HepG2 (cell line): ENCODE data around the gene NUP62. TPM values are rescaled to one million over a fixed set of nuclear protein-coding genes. Genes with fewer than 3 reads are reported as not detected.

Experiments
- ATAD3A ChIP-seq: sonication (generic); formaldehyde crosslinking; IDR thresholded peaks from 2 replicates; pipeline ENCODE4 v1.4.0; 2020; ENCODE audit warnings: missing genetic modification reagents
- GTF3A ChIP-seq: sonication (generic); formaldehyde crosslinking; conservative IDR thresholded peaks from 2 replicates; pipeline ENCODE4 v1.4.0; 2020; ENCODE audit warnings: mild to moderate bottlenecking, missing genetic modification reagents
- NR2F6 ChIP-seq, 2 experiments: IDR thresholded peaks; 2 replicates each; pipeline ENCODE4 v1.6.1; 2016; ENCODE audit warnings: antibody characterized with exemption in 1 of 2, mild to moderate bottlenecking in 1 of 2
- TAF1 ChIP-seq: sonication (generic); formaldehyde crosslinking; IDR thresholded peaks from 2 replicates; pipeline ENCODE4 v1.4.0; 2020; ENCODE audit warnings: missing genetic modification reagents
- ZBTB3 ChIP-seq: sonication (generic); formaldehyde crosslinking; IDR thresholded peaks from 2 replicates; pipeline ENCODE4 v1.4.0; 2020; ENCODE audit warnings: low read depth, mild to moderate bottlenecking, moderate library complexity, missing genetic modification reagents, borderline replicate concordance
- ZNF317 ChIP-seq: sonication (generic); formaldehyde crosslinking; IDR thresholded peaks from 2 replicates; pipeline ENCODE4 v1.5.0; 2020; ENCODE audit warnings: mild to moderate bottlenecking, missing genetic modification reagents
- polyA plus RNA-seq, 8 experiments: library from polyadenylated mRNA; depleted of rRNA in 3 of 8; stranded (reverse) in 7 of 8; unstranded in 1 of 8; fragments of >200 nt; fragmentation: Illumina TruSeq in 4 of 8; extraction: Trizol in 4 of 8; gene quantifications; 2 replicates each; pipeline versions ENCODE4 v1.2.1 to v1.2.3, GENCODE V29; 2011 to 2016; ENCODE audit warnings: low read depth in 4 of 8, missing spikeins in 1 of 8, mixed read lengths in 1 of 8; ENCODE audit not compliant: insufficient read depth in 1 of 8
- total RNA-seq, 5 experiments: library from RNA; depleted of rRNA; stranded (reverse); fragments of >200 nt; fragmentation: Illumina TruSeq; extraction: Trizol; gene quantifications; 2 replicates each; pipeline ENCODE4 v1.2.3, GENCODE V29; 2016; ENCODE audit warnings: low read depth in 1 of 5
- TF ChIP-seq, protein P1 (sequence below): IDR thresholded peaks from 2 replicates; pipeline ENCODE4 v1.6.1; 2012; ENCODE audit warnings: low read length, improper control_type of control experiment
- TF ChIP-seq, protein P2 (sequence below): sonication (generic); formaldehyde crosslinking; IDR thresholded peaks from 2 replicates; pipeline ENCODE4 v1.4.0; 2020; ENCODE audit warnings: missing genetic modification reagents, borderline replicate concordance
- TF ChIP-seq, protein P3 (sequence below): sonication (generic); formaldehyde crosslinking; IDR thresholded peaks from 2 replicates; pipeline ENCODE4 v1.4.0; 2020; ENCODE audit warnings: mild to moderate bottlenecking, missing genetic modification reagents
- TF ChIP-seq, protein P4 (sequence below): sonication (generic); formaldehyde crosslinking; IDR thresholded peaks from 2 replicates; pipeline ENCODE4 v1.9.0; 2021; ENCODE audit warnings: mild to moderate bottlenecking, missing genetic modification reagents
- TF ChIP-seq, protein P5 (sequence below): sonication (generic); formaldehyde crosslinking; IDR thresholded peaks from 2 replicates; pipeline ENCODE4 v1.5.1; 2020; ENCODE audit warnings: missing genetic modification reagents, mild to moderate bottlenecking, borderline replicate concordance

NUP62 gene
- total and polyA plus RNA-seq, 2 of the 13 experiments (the other 11 are each of a cell fraction or from before 2014, with no cell fraction given) = 16.5 to 41.5 TPM

DNA sequence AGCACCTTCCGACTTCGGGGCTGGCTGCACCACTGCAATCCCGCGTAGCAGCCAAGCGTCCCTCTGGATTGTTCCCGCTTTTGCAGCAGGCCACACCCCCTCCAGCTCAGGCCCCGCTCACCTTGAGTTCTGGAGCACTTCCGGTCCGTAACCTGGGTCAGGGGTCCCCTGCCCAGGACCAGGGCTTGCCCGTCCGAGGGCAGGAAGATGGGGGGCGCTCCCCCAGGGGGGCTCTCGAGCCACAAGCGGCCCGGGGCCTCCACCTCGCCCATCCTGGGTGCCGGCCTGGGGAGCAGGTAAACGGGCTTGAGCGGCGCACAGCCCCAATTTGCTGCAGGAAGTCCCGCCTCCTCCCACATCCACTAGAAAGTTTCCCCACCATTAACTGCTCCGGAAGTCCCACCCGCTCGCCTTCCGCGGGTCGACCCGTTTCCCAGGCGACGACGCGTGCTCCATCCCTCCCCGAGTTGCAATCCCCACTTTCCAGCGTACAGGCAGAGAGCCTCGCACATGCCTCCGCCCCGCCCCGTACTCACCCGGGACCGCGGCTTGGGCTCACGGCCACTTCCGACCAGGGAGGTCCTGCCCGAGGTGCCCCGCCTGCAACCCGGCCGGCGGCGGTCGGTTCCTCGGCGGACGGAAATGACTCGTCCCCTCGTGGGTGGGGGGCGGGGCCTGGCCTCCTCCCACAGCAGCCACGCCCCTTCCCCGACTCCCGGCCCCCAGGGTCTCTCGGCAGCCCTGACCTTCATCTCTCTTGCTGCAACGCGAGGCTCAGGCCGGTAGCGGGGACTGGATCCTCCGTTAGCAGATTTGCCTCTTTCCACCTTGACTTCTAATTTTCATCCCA lies 62.1 kb downstream of the NUP62 start, which contains the start of gene PNKP (continued):
- TF ChIP-seq ZNF317 = peak; percentile 84
- TF ChIP-seq, protein P1, sequence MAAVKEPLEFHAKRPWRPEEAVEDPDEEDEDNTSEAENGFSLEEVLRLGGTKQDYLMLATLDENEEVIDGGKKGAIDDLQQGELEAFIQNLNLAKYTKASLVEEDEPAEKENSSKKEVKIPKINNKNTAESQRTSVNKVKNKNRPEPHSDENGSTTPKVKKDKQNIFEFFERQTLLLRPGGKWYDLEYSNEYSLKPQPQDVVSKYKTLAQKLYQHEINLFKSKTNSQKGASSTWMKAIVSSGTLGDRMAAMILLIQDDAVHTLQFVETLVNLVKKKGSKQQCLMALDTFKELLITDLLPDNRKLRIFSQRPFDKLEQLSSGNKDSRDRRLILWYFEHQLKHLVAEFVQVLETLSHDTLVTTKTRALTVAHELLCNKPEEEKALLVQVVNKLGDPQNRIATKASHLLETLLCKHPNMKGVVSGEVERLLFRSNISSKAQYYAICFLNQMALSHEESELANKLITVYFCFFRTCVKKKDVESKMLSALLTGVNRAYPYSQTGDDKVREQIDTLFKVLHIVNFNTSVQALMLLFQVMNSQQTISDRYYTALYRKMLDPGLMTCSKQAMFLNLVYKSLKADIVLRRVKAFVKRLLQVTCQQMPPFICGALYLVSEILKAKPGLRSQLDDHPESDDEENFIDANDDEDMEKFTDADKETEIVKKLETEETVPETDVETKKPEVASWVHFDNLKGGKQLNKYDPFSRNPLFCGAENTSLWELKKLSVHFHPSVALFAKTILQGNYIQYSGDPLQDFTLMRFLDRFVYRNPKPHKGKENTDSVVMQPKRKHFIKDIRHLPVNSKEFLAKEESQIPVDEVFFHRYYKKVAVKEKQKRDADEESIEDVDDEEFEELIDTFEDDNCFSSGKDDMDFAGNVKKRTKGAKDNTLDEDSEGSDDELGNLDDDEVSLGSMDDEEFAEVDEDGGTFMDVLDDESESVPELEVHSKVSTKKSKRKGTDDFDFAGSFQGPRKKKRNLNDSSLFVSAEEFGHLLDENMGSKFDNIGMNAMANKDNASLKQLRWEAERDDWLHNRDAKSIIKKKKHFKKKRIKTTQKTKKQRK = no peak
- TF ChIP-seq NR2F6 (IDR thresholded peaks at IDR 0.05) = no peak
- TF ChIP-seq NR2F6 (CRISPR knock-in tag; IDR thresholded peaks at IDR 0.05) = peak; percentile 68
- TF ChIP-seq, protein P2, sequence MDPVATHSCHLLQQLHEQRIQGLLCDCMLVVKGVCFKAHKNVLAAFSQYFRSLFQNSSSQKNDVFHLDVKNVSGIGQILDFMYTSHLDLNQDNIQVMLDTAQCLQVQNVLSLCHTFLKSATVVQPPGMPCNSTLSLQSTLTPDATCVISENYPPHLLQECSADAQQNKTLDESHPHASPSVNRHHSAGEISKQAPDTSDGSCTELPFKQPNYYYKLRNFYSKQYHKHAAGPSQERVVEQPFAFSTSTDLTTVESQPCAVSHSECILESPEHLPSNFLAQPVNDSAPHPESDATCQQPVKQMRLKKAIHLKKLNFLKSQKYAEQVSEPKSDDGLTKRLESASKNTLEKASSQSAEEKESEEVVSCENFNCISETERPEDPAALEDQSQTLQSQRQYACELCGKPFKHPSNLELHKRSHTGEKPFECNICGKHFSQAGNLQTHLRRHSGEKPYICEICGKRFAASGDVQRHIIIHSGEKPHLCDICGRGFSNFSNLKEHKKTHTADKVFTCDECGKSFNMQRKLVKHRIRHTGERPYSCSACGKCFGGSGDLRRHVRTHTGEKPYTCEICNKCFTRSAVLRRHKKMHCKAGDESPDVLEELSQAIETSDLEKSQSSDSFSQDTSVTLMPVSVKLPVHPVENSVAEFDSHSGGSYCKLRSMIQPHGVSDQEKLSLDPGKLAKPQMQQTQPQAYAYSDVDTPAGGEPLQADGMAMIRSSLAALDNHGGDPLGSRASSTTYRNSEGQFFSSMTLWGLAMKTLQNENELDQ (CRISPR knock-in tag) = no peak
- TF ChIP-seq, protein P3, sequence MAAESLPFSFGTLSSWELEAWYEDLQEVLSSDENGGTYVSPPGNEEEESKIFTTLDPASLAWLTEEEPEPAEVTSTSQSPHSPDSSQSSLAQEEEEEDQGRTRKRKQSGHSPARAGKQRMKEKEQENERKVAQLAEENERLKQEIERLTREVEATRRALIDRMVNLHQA = no peak
- TF ChIP-seq, protein P4, sequence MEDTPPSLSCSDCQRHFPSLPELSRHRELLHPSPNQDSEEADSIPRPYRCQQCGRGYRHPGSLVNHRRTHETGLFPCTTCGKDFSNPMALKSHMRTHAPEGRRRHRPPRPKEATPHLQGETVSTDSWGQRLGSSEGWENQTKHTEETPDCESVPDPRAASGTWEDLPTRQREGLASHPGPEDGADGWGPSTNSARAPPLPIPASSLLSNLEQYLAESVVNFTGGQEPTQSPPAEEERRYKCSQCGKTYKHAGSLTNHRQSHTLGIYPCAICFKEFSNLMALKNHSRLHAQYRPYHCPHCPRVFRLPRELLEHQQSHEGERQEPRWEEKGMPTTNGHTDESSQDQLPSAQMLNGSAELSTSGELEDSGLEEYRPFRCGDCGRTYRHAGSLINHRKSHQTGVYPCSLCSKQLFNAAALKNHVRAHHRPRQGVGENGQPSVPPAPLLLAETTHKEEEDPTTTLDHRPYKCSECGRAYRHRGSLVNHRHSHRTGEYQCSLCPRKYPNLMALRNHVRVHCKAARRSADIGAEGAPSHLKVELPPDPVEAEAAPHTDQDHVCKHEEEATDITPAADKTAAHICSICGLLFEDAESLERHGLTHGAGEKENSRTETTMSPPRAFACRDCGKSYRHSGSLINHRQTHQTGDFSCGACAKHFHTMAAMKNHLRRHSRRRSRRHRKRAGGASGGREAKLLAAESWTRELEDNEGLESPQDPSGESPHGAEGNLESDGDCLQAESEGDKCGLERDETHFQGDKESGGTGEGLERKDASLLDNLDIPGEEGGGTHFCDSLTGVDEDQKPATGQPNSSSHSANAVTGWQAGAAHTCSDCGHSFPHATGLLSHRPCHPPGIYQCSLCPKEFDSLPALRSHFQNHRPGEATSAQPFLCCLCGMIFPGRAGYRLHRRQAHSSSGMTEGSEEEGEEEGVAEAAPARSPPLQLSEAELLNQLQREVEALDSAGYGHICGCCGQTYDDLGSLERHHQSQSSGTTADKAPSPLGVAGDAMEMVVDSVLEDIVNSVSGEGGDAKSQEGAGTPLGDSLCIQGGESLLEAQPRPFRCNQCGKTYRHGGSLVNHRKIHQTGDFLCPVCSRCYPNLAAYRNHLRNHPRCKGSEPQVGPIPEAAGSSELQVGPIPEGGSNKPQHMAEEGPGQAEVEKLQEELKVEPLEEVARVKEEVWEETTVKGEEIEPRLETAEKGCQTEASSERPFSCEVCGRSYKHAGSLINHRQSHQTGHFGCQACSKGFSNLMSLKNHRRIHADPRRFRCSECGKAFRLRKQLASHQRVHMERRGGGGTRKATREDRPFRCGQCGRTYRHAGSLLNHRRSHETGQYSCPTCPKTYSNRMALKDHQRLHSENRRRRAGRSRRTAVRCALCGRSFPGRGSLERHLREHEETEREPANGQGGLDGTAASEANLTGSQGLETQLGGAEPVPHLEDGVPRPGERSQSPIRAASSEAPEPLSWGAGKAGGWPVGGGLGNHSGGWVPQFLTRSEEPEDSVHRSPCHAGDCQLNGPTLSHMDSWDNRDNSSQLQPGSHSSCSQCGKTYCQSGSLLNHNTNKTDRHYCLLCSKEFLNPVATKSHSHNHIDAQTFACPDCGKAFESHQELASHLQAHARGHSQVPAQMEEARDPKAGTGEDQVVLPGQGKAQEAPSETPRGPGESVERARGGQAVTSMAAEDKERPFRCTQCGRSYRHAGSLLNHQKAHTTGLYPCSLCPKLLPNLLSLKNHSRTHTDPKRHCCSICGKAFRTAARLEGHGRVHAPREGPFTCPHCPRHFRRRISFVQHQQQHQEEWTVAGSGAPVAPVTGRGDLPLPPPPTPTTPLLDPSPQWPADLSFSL (CRISPR knock-in tag) = no peak
- TF ChIP-seq ATAD3A (CRISPR knock-in tag) = no peak
- TF ChIP-seq ZBTB3 = no peak
- TF ChIP-seq, protein P5, sequence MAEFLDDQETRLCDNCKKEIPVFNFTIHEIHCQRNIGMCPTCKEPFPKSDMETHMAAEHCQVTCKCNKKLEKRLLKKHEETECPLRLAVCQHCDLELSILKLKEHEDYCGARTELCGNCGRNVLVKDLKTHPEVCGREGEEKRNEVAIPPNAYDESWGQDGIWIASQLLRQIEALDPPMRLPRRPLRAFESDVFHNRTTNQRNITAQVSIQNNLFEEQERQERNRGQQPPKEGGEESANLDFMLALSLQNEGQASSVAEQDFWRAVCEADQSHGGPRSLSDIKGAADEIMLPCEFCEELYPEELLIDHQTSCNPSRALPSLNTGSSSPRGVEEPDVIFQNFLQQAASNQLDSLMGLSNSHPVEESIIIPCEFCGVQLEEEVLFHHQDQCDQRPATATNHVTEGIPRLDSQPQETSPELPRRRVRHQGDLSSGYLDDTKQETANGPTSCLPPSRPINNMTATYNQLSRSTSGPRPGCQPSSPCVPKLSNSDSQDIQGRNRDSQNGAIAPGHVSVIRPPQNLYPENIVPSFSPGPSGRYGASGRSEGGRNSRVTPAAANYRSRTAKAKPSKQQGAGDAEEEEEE (CRISPR knock-in tag) = peak; percentile 47; the same call in 1 of the 2 replicates
- TF ChIP-seq GTF3A = peak; percentile 76; the same call in 1 of the 2 replicates
- TF ChIP-seq TAF1 (CRISPR knock-in tag) = peak; percentile 64
